Measurements from ENCODE around the gene CBR1.

The CBR1 gene

DNA sequence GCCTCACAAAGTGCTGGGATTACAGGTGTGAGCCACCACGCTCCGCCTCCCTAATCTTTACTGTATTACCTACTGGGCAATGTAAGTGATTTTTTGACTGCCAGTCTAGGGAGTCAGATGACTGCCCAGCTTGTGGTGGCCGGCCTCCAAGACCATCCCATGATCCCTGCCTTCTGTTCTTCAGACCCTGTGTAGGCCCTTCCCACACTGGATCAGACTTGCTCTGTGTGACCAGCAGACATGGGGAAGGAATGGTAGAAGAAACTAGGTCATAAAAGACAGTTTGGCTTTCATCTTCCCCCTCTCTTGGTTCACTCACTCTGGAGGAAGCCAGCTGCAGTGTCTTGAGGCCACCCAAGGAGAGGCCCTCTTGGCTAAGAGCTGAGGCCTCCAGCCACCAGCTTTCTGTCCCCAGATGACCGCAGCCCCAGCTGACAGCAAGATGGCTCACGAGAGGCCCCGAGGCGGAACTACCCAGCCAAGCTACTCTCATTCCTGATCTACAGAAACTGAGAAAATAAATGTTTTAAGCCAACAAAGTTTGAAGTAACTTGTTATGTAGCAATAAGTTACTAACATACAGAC is 50.6 kb downstream of the CBR1 start:
- no peak for DNase-seq (ENCODE audit: low read depth, low spot score)
- TF ChIP-seq, protein P1, sequence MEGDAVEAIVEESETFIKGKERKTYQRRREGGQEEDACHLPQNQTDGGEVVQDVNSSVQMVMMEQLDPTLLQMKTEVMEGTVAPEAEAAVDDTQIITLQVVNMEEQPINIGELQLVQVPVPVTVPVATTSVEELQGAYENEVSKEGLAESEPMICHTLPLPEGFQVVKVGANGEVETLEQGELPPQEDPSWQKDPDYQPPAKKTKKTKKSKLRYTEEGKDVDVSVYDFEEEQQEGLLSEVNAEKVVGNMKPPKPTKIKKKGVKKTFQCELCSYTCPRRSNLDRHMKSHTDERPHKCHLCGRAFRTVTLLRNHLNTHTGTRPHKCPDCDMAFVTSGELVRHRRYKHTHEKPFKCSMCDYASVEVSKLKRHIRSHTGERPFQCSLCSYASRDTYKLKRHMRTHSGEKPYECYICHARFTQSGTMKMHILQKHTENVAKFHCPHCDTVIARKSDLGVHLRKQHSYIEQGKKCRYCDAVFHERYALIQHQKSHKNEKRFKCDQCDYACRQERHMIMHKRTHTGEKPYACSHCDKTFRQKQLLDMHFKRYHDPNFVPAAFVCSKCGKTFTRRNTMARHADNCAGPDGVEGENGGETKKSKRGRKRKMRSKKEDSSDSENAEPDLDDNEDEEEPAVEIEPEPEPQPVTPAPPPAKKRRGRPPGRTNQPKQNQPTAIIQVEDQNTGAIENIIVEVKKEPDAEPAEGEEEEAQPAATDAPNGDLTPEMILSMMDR (IDR thresholded peaks at IDR 0.05; ENCODE audit: low read depth, low read length) = no peak
- H3K4me3 ChIP-seq (ENCODE audit: low read depth, low read length) = no peak overlapping the region
- in situ Hi-C loops (cut with HindIII; ENCODE audit: low sequenced_read_pairs) = no loop called here

Data from astrocyte of the spinal cord (primary cell).